Esophagus squamous epithelium (tissue), 4 donors: Measurements from ENCODE around the gene MAP3K7.

Experiments used
- POLR2A ChIP-seq, 4 donors: fragments of 450-650 bp; IDR thresholded peaks; one replicate each; pipeline ENCODE4 v1.6.1; 2017; ENCODE audit warnings: antibody characterized with exemption in 4 of 4, mild to moderate bottlenecking in 4 of 4, moderate library complexity in 3 of 4
- TF ChIP-seq, protein P1 (sequence below), 6 experiments: fragments of 450-650 bp in 4 of 6; fragments of 200-600 bp in 2 of 6; sonication (generic) in 2 of 6; IDR thresholded peaks; one replicate each; pipeline ENCODE4 v1.5.1; 2016 to 2019; ENCODE audit warnings: antibody characterized with exemption in 6 of 6, mild to moderate bottlenecking in 4 of 6, moderate library complexity in 4 of 6

- TF ChIP-seq, protein P1, sequence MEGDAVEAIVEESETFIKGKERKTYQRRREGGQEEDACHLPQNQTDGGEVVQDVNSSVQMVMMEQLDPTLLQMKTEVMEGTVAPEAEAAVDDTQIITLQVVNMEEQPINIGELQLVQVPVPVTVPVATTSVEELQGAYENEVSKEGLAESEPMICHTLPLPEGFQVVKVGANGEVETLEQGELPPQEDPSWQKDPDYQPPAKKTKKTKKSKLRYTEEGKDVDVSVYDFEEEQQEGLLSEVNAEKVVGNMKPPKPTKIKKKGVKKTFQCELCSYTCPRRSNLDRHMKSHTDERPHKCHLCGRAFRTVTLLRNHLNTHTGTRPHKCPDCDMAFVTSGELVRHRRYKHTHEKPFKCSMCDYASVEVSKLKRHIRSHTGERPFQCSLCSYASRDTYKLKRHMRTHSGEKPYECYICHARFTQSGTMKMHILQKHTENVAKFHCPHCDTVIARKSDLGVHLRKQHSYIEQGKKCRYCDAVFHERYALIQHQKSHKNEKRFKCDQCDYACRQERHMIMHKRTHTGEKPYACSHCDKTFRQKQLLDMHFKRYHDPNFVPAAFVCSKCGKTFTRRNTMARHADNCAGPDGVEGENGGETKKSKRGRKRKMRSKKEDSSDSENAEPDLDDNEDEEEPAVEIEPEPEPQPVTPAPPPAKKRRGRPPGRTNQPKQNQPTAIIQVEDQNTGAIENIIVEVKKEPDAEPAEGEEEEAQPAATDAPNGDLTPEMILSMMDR (IDR thresholded peaks at IDR 0.05): no peak
- no peak for TF ChIP-seq POLR2A (IDR thresholded peaks at IDR 0.05)
Observed at GRCh38 chr6:90533615-90534336, 53.1 kb downstream of the MAP3K7 start.
